Nucleus accumbens (tissue), 56 donors: ENCODE results near the gene FBH1.
"Not testable (repeated sequence)": the region's sequence is repeated elsewhere in the genome, so short reads cannot be mapped to it uniquely, and the experiment has no call there.

Experiments used
- DNase-seq, 56 donors: peaks; one replicate each; lab custom pipeline; 2025; lab: John Stamatoyannopoulos, UW

Gene FBH1

GRCh38 chr10:5953676-5954075 lies 63.6 kb downstream of the FBH1 start:
- no peak for DNase-seq

- DNase-seq: no peak
Observed at GRCh38 chr10:5956146-5956936, 66.3 kb downstream of the FBH1 start.

- no peak for DNase-seq
Observed at GRCh38 chr10:5958077-5958476, 68.0 kb downstream of the FBH1 start.

- no peak for DNase-seq
Observed at GRCh38 chr10:5958675-5959074, 68.6 kb downstream of the FBH1 start.

GRCh38 chr10:5959142-5959541 lies 69.1 kb downstream of the FBH1 start:
- DNase-seq: no peak

- no peak for DNase-seq
Observed at GRCh38 chr10:5959581-5960069, 69.6 kb downstream of the FBH1 start.

- no peak for DNase-seq
Observed at GRCh38 chr10:5960070-5960972, 70.3 kb downstream of the FBH1 start.

GRCh38 chr10:5960973-5961275 lies 70.9 kb downstream of the FBH1 start:
- DNase-seq: not testable (repeated sequence)

- DNase-seq: no peak
Observed at GRCh38 chr10:5961405-5962100, 71.5 kb downstream of the FBH1 start.

GRCh38 chr10:5962358-5962940 lies 72.4 kb downstream of the FBH1 start:
- DNase-seq: not testable (repeated sequence)

GRCh38 chr10:5963071-5963470 lies 73.0 kb downstream of the FBH1 start:
- DNase-seq: no peak

GRCh38 chr10:5963591-5963990 lies 73.5 kb downstream of the FBH1 start:
- no peak for DNase-seq

GRCh38 chr10:5964736-5965135 lies 74.7 kb downstream of the FBH1 start:
- DNase-seq: no peak

- DNase-seq: no peak
Observed at GRCh38 chr10:5965266-5965665, 75.2 kb downstream of the FBH1 start.

GRCh38 chr10:5968037-5968680 lies 78.1 kb downstream of the FBH1 start:
- no peak for DNase-seq

GRCh38 chr10:5968681-5969453 lies 78.8 kb downstream of the FBH1 start:
- DNase-seq: no peak

- no peak for DNase-seq
Observed at GRCh38 chr10:5970066-5970465, 80.0 kb downstream of the FBH1 start.

GRCh38 chr10:5970527-5970926 lies 80.5 kb downstream of the FBH1 start:
- no peak for DNase-seq

- DNase-seq: no peak
Observed at GRCh38 chr10:5971315-5971832, 81.3 kb downstream of the FBH1 start.
